HG03066 (cell line): Measurements from ENCODE around the gene MRPL9.
"Not testable (repeated sequence)": the region's sequence is repeated elsewhere in the genome, so short reads cannot be mapped to it uniquely, and the experiment has no call there.

Source experiments
- ATAC-seq: cut with Tn5 transposase; IDR thresholded peaks from one replicate; pipeline ENCODE4 v1.9.1; 2021; ENCODE audit warnings: low read depth; ENCODE audit not compliant: unreplicated experiment

The MRPL9 gene

GRCh38 chr1:151737026-151737425 lies 26.3 kb downstream of the MRPL9 start:
- no peak for ATAC-seq

DNA sequence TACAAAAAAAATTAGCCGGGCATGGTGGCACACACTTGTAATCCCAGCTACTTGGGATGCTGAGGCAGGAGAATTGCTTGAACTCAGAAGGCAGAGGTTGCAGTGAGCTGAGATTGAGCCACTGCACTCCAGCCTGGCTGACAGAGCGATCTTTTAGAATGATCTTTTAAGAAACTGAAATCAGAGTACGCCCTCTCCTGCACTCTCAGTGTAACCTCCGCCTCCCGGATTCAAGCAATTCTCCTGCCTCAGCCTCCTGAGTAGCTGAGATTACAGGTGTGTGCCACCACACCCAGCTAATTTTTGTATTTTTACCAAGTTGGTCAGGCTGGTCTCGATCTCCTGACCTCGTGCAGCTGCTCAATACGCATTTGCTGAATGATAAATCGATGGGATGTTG lies 29.3 kb downstream of the MRPL9 start:
- not testable (repeated sequence) for ATAC-seq

- ATAC-seq = no peak
Measured at GRCh38 chr1:151733126-151733525, 30.2 kb downstream of the MRPL9 start.

GRCh38 chr1:151729966-151730291 lies 33.4 kb downstream of the MRPL9 start:
- ATAC-seq = no peak

- no peak for ATAC-seq
Measured at GRCh38 chr1:151729157-151729965, 33.9 kb downstream of the MRPL9 start.

- no peak for ATAC-seq
Measured at GRCh38 chr1:151728151-151729054, 34.9 kb downstream of the MRPL9 start.

- no peak for ATAC-seq
Measured at GRCh38 chr1:151723726-151724370, 39.4 kb downstream of the MRPL9 start.

DNA sequence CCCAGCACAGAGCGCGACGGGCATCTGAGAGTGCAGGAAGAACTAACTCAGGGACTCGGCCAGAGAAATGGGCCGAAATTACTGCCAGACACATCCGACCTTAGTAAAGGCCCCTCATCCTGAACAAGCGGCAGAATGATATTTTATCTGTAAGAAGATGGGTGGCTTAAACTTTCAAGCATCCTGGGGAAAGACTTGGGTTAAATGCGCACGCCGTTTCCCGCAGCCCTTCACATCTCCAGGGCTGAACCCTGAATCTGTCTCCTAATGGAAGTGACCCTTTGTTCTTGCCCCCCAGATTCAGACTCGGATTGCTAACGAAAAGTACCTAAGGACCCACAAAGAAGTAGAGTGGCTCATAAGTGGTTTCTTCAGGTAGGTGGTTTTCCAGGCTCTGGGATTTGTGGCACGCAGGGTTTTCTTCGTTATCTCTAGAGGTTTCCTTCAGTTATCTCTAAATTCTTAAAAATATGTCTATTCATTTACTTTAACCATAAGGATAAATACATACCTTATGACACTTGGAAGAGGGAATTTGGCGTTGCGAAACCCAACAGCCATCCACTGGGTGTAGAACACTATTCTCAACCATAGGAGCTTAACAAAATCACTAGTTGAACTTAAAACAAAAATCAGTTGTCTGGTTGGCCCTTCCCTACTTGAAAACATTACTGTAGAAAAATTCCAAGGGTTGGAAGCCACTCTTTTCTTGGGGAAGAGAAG lies 41.3 kb downstream of the MRPL9 start:
- ATAC-seq = no peak

DNA sequence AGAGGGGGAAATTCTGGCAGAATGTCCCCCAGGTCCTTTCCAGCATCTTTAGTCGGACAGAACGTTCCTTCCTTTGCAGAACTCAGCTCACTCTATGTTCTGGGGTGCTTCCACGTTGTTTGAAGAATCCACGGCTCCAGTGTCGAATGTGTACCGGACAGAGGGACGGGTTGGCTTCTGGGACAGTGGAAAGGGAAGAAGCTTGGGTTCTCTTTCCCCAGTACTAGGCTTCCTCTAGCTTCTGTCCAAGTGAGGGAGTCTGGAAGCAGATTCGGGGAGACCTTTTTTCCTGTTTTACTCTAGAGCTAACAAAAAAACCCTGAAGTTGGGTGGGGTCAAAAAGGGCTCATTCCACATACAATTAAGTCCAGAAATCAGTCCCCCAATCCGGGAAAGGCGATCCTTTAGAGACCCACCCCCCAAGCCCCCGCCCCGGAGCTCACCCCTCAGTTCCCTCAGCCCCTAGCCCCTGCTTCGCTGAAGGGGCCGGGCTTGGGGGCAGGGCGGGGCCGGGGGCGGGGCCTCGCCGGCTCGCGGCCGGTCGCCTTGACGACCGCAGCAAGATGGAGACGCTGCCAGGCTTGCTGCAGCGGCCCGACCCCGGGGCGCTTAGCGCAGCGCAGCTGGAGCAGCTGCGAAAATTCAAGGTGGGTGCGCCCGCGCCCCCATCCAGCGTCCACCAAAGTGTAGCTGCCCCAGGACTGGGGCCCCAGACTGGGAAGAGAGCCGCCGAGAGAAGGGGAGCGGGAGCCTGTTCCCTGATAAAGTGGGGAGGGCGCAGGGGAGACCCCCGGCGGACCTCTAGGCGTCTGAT lies 42.1 kb downstream of the MRPL9 start, which contains the start of gene RIIAD1:
Gene RIIAD1, plus strand, starts transcription at position 549 of the 814 bp plus-strand sequence. Its CDS starts 15 bp downstream, at position 564.
- ATAC-seq = no peak

GRCh38 chr1:151720554-151720953 lies 42.7 kb downstream of the MRPL9 start:
- ATAC-seq = no peak

- no peak for ATAC-seq
Measured at GRCh38 chr1:151720125-151720524, 43.2 kb downstream of the MRPL9 start.

DNA sequence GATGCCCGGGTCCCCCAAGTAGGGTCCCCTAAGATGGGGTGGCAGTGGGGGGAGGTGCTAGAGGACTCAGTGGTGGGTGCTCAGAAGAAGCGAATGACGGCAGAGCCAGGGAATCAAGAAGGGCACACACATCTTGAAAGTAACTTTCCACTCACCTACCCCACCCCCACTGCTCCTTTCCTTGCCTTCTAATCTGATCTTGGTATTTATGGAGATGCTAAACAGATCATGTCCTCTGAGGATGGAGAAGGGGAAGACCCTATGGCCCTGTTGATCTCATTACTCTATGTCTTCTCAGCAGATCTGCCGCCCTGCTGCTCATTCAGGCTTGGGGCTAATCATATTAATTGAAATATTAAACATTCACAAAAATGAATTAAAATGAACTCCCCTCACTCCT lies 44.6 kb downstream of the MRPL9 start:
- no peak for ATAC-seq

- no peak for ATAC-seq
Measured at GRCh38 chr1:151718011-151718431, 45.3 kb downstream of the MRPL9 start.

DNA sequence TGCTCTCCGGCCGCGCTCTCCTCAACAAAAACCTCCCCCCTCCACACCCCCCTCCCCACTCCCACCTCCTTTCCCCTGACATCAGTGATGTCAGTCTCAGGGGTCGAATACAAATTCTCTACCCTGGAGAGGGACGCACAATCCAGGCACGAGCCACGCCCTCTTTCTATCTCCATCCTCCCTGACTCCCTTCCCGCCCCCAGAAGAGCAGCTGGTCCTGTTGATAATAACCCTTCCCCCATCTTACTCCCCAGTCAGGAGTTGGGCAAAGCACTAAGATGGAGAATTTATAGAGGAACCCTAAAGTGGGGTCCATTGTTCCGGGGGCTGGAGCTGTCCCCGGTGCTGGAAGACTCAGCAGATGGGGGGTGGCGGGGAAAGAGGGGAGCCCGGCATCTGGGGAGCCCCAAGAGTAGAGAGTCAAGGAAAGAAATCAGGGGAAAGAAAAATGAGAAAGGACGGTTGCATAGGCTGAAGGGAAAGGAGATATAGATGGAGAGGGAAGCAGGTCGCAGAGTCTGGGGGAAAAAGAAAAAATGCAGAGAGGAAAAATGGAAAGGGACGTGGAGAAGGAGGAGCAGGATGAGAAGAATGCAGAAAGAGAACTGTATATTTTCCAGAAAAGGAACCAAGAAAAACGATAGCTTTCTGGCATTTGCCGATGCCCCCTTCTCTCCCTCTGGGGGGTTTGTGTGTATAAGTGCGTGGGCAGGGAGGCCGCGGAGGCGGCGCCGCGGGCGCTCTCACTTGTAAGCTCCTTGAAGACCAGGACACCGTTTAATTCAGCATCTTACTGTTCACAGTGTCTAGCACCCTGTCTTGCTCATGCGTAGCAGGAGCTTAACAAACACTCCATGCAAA lies 46.3 kb downstream of the MRPL9 start, which contains the start of gene CELF3:
Gene CELF3, minus strand, starts transcription at position 33 of the 861 bp plus-strand sequence. CDS start 783 bp downstream, outside the sequence.
- no peak for ATAC-seq

- no peak for ATAC-seq
Measured at GRCh38 chr1:151716405-151716762, 46.9 kb downstream of the MRPL9 start.

- no peak for ATAC-seq
Measured at GRCh38 chr1:151715726-151716404, 47.4 kb downstream of the MRPL9 start.

DNA sequence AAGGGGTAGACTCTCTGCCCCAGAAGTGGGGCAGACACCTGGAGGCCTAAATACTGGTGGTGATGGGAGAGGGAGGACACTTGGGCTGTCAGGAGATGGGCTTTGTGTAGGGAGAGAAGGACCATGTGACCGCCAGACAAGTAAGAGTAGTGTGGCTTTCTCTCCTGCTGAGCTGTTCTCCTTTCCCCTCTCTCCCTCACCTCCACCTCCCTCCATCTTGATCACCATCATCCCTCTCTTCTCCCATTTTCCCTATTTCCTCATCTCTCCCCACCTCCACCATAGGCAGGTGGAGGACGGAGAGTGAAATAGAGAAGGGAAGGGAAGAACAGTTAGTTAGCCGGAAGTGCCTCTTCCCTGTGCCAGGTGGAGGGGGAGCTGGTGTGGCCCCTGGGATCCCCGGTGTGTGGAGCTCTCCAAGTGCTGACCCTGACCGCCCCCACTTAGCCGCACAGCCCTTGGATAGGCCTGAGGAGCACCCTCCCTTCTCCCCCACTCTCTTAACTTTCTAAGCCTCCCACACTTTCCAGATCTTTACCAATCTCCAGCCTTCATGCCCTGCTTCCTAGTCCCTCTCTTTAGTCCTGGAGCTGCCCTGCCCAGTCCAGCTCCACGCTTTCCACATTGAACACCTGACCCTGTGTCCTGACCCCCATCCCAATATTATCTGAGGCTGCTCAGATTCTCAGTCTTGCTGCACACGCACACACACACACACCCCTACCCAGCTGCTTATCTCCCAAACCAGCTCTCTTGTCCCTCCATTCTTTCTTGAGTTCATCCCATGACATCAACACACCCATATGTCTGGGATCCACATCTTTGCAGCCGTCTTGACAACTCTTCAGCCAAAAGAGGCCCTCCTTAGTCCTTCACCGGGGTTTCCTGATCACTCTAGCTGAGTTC lies 48.2 kb downstream of the MRPL9 start:
- no peak for ATAC-seq
